Mesenchymal stem cell (in vitro differentiated cells and primary cell): ENCODE measurements around the gene FREM1.

Experiments used
- DNase-seq: peaks from one replicate; pipeline ENCODE4 v3.0.0-alpha.2; 2013
- H2AFZ ChIP-seq: one replicate; pipeline ENCODE4 v1.6.1; 2013; ENCODE audit warnings: low read depth, mild to moderate bottlenecking, control low read depth, inconsistent platforms, low read length, moderate library complexity
- H2AK5ac ChIP-seq: 2 replicates; pipeline ENCODE4 v1.6.1; 2013; ENCODE audit warnings: low read length, moderate library complexity, mild to moderate bottlenecking, inconsistent platforms; ENCODE audit not compliant: severe bottlenecking
- H2BK120ac ChIP-seq: one replicate; pipeline ENCODE4 v1.6.1; 2013; ENCODE audit warnings: low read depth, mild to moderate bottlenecking, inconsistent platforms, low read length, moderate library complexity
- H2BK12ac ChIP-seq, 2 experiments: one replicate each; pipeline ENCODE4 v1.6.1; 2013; ENCODE audit warnings: inconsistent platforms in 2 of 2, low read length in 2 of 2, mild to moderate bottlenecking in 2 of 2, moderate library complexity in 2 of 2, control low read depth in 1 of 2
- H2BK15ac ChIP-seq: one replicate; pipeline ENCODE4 v1.6.1; 2013; ENCODE audit warnings: mild to moderate bottlenecking, low read depth, inconsistent platforms; ENCODE audit not compliant: poor library complexity, severe bottlenecking
- H2BK5ac ChIP-seq: 2 replicates; pipeline ENCODE4 v1.6.1; 2013; ENCODE audit warnings: low read depth, mild to moderate bottlenecking, low read length, control low read depth, inconsistent platforms; ENCODE audit not compliant: poor library complexity, severe bottlenecking
- H3K14ac ChIP-seq, 2 experiments: one replicate each; pipeline ENCODE4 v1.6.1; 2013; ENCODE audit warnings: inconsistent platforms in 2 of 2, low read length in 2 of 2, control low read depth in 1 of 2, mild to moderate bottlenecking in 1 of 2, moderate library complexity in 1 of 2
- H3K18ac ChIP-seq, 2 experiments: one replicate each; pipeline ENCODE4 v1.6.1; 2013; ENCODE audit warnings: inconsistent platforms in 2 of 2, low read length in 2 of 2, control low read depth in 1 of 2, low read depth in 1 of 2, mild to moderate bottlenecking in 1 of 2
- H3K23ac ChIP-seq, 2 experiments: one replicate each; pipeline ENCODE4 v1.6.1; 2013; ENCODE audit warnings: inconsistent platforms in 2 of 2, low read length in 2 of 2, mild to moderate bottlenecking in 2 of 2, moderate library complexity in 2 of 2, control low read depth in 1 of 2
- H3K27ac ChIP-seq: 2 replicates; pipeline ENCODE4 v1.5.1; 2013; ENCODE audit warnings: mild to moderate bottlenecking, moderate library complexity, low read length, control low read depth, inconsistent platforms; ENCODE audit not compliant: poor library complexity, severe bottlenecking
- H3K27me3 ChIP-seq, 2 experiments: 2 replicates each; pipeline versions ENCODE4 v1.6.1 to v1.7.0; 2013; ENCODE audit warnings: low read length in 2 of 2, mild to moderate bottlenecking in 2 of 2, moderate library complexity in 2 of 2, control low read depth in 1 of 2, inconsistent platforms in 1 of 2; ENCODE audit not compliant: control insufficient read depth in 1 of 2, insufficient read depth in 1 of 2
- H3K36me3 ChIP-seq, 2 experiments: 2 replicates each; pipeline versions ENCODE4 v1.6.1 to v1.7.0; 2013; ENCODE audit warnings: low read length in 2 of 2, control low read depth in 1 of 2, inconsistent platforms in 1 of 2, low read depth in 1 of 2, mild to moderate bottlenecking in 1 of 2; ENCODE audit not compliant: insufficient read depth in 2 of 2, control insufficient read depth in 1 of 2
- H3K4ac ChIP-seq, 2 experiments: one replicate each; pipeline ENCODE4 v1.6.1; 2013; ENCODE audit warnings: inconsistent platforms in 2 of 2, low read length in 2 of 2, mild to moderate bottlenecking in 2 of 2, moderate library complexity in 2 of 2, control low read depth in 1 of 2, low read depth in 1 of 2
- H3K4me1 ChIP-seq: 2 replicates; pipeline ENCODE4 v1.6.1; 2013; ENCODE audit warnings: low read depth, low read length, control low read depth; ENCODE audit not compliant: control insufficient read depth, insufficient read depth
- H3K4me2 ChIP-seq: 2 replicates; pipeline ENCODE4 v1.6.1; 2013; ENCODE audit warnings: low read length, mild to moderate bottlenecking, inconsistent platforms; ENCODE audit not compliant: poor library complexity, severe bottlenecking
- H3K4me3 ChIP-seq, 2 experiments: 2 replicates each; pipeline versions ENCODE4 v1.5.1 to v1.7.0; 2013; ENCODE audit warnings: low read length in 2 of 2, mild to moderate bottlenecking in 2 of 2, control low read depth in 1 of 2, low read depth in 1 of 2; ENCODE audit not compliant: insufficient read depth in 1 of 2
- H3K79me1 ChIP-seq: replicated peaks from 2 replicates; pipeline ENCODE4 v1.6.1; 2013; ENCODE audit warnings: mild to moderate bottlenecking, control low read depth, low read length, inconsistent platforms; ENCODE audit not compliant: poor library complexity, severe bottlenecking
- H3K9ac ChIP-seq: 2 replicates; pipeline ENCODE4 v1.7.0; 2013; ENCODE audit warnings: mild to moderate bottlenecking, low read length, moderate library complexity
- H3K9me3 ChIP-seq: 2 replicates; pipeline ENCODE4 v1.7.0; 2013; ENCODE audit warnings: mild to moderate bottlenecking, low read length; ENCODE audit not compliant: control insufficient read depth
- H4K8ac ChIP-seq: one replicate; pipeline ENCODE4 v1.6.1; 2013; ENCODE audit warnings: inconsistent platforms, mild to moderate bottlenecking, low read length, moderate library complexity
- H4K91ac ChIP-seq: one replicate; pipeline ENCODE4 v1.6.1; 2013; ENCODE audit warnings: mild to moderate bottlenecking, low read length, inconsistent platforms
- WGBS: methylation state at CpG from one replicate; pipeline ENCODE4 v1.1.7; 2013; ENCODE audit warnings: mixed read lengths; 5-methylcytosine and 5-hydroxymethylcytosine counted together

The FREM1 gene

GRCh38 chr9:14829204-14829603, 81.0 kb downstream of the FREM1 start:
- Histone ChIP-seq H3K9ac (no peak overlapping the region), H2AK5ac (no peak overlapping the region), H3K4me1 (no peaks in the 10 kb centered on the region), H2BK15ac (no peak overlapping the region), H3K4me2 (no peak overlapping the region), H3K9me3 (peaks cover 10% of the 10 kb centered on the region), H2BK120ac (no peak overlapping the region), H3K4me3 (no peak overlapping the region), H2BK5ac (no peak overlapping the region), H4K8ac (no peak overlapping the region), H3K27me3 (no peaks in the 10 kb centered on the region), H3K27ac (no peak overlapping the region), H4K91ac (no peak overlapping the region), H3K36me3 (no peaks in the 10 kb centered on the region), H3K18ac (no peak overlapping the region), H3K14ac (no peak overlapping the region), H3K79me1 (no peaks in the 10 kb centered on the region), H3K4ac (no peak overlapping the region), H2AFZ (no peak overlapping the region), H2BK12ac (no peak overlapping the region), H3K23ac (no peak overlapping the region)
- no peak for DNase-seq

- no peak overlapping the region for H3K4me2 ChIP-seq
- no peak overlapping the region for H3K9ac ChIP-seq
- 89% methylated on average over 3 of the region's 3 CpGs for WGBS
- H2BK120ac ChIP-seq, result no peak overlapping the region
- H2AFZ ChIP-seq, result no peak overlapping the region
- no peaks in the 10 kb centered on the region for H3K4me1 ChIP-seq
- H3K4me3 ChIP-seq, result no peak overlapping the region
- H2BK5ac ChIP-seq, result no peak overlapping the region
- no peak overlapping the region for H2AK5ac ChIP-seq
- H2BK15ac ChIP-seq, result no peak overlapping the region
- no peak overlapping the region for H3K23ac ChIP-seq
- H3K36me3 ChIP-seq, result no peaks in the 10 kb centered on the region
- H3K9me3 ChIP-seq, result peaks cover 10% of the 10 kb centered on the region
- no peak overlapping the region for H2BK12ac ChIP-seq
- DNase-seq, result no peak
- H3K27me3 ChIP-seq, result no peaks in the 10 kb centered on the region
- H3K27ac ChIP-seq, result no peak overlapping the region
- H4K91ac ChIP-seq, result no peak overlapping the region
- no peak overlapping the region for H3K18ac ChIP-seq
- no peak overlapping the region for H3K14ac ChIP-seq
- H3K4ac ChIP-seq, result no peak overlapping the region
- no peaks in the 10 kb centered on the region for H3K79me1 ChIP-seq
- H4K8ac ChIP-seq, result no peak overlapping the region
These were observed 82.4 kb downstream of the FREM1 start for GRCh38 chr9:14827805-14828204.

- peaks cover 6% of the 10 kb centered on the region for H3K9me3 ChIP-seq
- H3K36me3 ChIP-seq, result no peaks in the 10 kb centered on the region
- H3K23ac ChIP-seq, result no peak overlapping the region
- no peak overlapping the region for H4K91ac ChIP-seq
- no peak for DNase-seq
- no peak overlapping the region for H3K27ac ChIP-seq
- no CpG with 5 or more reads among the region's 1 CpG for WGBS
- H3K4ac ChIP-seq, result no peak overlapping the region
- H4K8ac ChIP-seq, result no peak overlapping the region
- no peaks in the 10 kb centered on the region for H3K4me1 ChIP-seq
- no peak overlapping the region for H2AFZ ChIP-seq
- H2AK5ac ChIP-seq, result no peak overlapping the region
- no peak overlapping the region for H2BK15ac ChIP-seq
- H2BK120ac ChIP-seq, result no peak overlapping the region
- no peak overlapping the region for H2BK5ac ChIP-seq
- H2BK12ac ChIP-seq, result no peak overlapping the region
- H3K4me3 ChIP-seq, result no peak overlapping the region
- no peak overlapping the region for H3K9ac ChIP-seq
- H3K18ac ChIP-seq, result no peak overlapping the region
- H3K4me2 ChIP-seq, result no peak overlapping the region
- H3K14ac ChIP-seq, result no peak overlapping the region
- H3K27me3 ChIP-seq, result no peaks in the 10 kb centered on the region
- no peaks in the 10 kb centered on the region for H3K79me1 ChIP-seq
These were observed 85.7 kb downstream of the FREM1 start for GRCh38 chr9:14824481-14824880.

DNA sequence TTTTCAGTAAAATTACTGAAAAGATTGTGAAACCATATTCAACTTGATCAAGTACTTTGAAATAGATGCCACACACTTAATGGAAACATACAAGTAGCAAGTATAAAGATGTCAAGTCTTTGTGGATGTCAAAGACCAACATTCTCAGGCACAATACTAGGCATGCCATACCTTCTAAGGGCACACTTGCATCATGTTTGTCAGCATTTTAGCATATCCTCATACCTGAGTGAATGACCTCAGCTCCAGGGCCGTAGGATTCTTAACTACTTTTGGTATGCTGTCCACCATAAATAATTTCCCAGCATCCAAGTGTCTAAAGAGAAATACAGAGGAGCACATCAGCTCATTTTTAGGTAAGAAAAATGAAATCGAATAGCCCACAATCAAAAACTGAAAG, 86.4 kb downstream of the FREM1 start:
- no peak overlapping the region for H3K4me2 ChIP-seq
- no peak overlapping the region for H3K14ac ChIP-seq
- H3K4me3 ChIP-seq, result no peak overlapping the region
- no peak overlapping the region for H3K18ac ChIP-seq
- H2BK15ac ChIP-seq, result no peak overlapping the region
- no peak overlapping the region for H2BK12ac ChIP-seq
- no peak overlapping the region for H4K8ac ChIP-seq
- no peaks in the 10 kb centered on the region for H3K36me3 ChIP-seq
- H2AFZ ChIP-seq, result no peak overlapping the region
- no peak overlapping the region for H2BK120ac ChIP-seq
- H3K4me1 ChIP-seq, result no peaks in the 10 kb centered on the region
- no peak overlapping the region for H3K9ac ChIP-seq
- H2AK5ac ChIP-seq, result no peak overlapping the region
- no peaks in the 10 kb centered on the region for H3K27me3 ChIP-seq
- H3K79me1 ChIP-seq, result no peaks in the 10 kb centered on the region
- H2BK5ac ChIP-seq, result no peak overlapping the region
- H3K9me3 ChIP-seq, result no peaks in the 10 kb centered on the region
- no peak for DNase-seq
- H3K27ac ChIP-seq, result no peak overlapping the region
- H3K23ac ChIP-seq, result no peak overlapping the region
- H3K4ac ChIP-seq, result no peak overlapping the region
- 92% methylated on average over 1 of the region's 2 CpGs for WGBS
- no peak overlapping the region for H4K91ac ChIP-seq
